Nephron (organoid): ENCODE results near the gene CDC42BPB.

Source experiments
- H3K27ac Mint-ChIP-seq, 3 experiments: 2 replicates each; pipeline ENCODE4 v1.8.0; 2020; ENCODE audit warnings: mixed read lengths in 3 of 3, mild to moderate bottlenecking in 2 of 3, moderate library complexity in 1 of 3
- H3K27me3 Mint-ChIP-seq: 2 replicates; pipeline ENCODE4 v1.8.0; 2021; ENCODE audit warnings: low read depth, mild to moderate bottlenecking, moderate library complexity, mixed read lengths
- H3K36me3 Mint-ChIP-seq: 2 replicates; pipeline ENCODE4 v1.8.0; 2020; ENCODE audit warnings: low read depth, mixed read lengths
- H3K4me1 Mint-ChIP-seq: 2 replicates; pipeline ENCODE4 v1.8.0; 2020; ENCODE audit warnings: mixed read lengths
- H3K4me3 Mint-ChIP-seq, 3 experiments: 2 replicates each; pipeline ENCODE4 v1.8.0; 2020; ENCODE audit warnings: mild to moderate bottlenecking in 3 of 3, mixed read lengths in 3 of 3, moderate library complexity in 2 of 3
- H3K9me3 Mint-ChIP-seq: 2 replicates; pipeline ENCODE4 v1.8.0; 2020; ENCODE audit warnings: mixed read lengths
- TF ChIP-seq, protein P1 (sequence below), 3 experiments: fragments of 200-600 bp; sonication (generic); IDR thresholded peaks; one replicate each; pipeline ENCODE4 v1.5.0; 2021; ENCODE audit warnings: antibody characterized with exemption in 3 of 3; ENCODE audit not compliant: unreplicated experiment in 3 of 3

The CDC42BPB gene

DNA sequence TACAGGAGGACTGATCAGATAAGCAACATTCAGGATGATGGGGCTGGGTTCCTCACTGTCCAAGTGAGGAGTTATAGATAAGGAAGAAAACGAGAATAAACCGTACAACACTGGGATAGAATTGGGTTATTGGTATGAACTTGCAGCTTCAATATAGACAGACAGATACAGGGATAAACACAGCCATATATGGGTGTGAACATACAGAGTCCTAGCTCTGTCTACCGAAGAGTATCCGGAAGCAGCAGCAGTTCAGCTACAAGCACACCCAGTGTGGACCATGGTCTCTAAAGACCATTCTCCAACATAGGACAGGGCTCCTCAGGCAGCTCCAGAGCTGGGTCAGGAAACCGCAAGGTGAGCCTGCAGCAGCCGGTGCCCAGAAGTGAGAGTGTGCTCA, 40.8 kb downstream of the CDC42BPB start:
- no peak overlapping the region for H3K4me3 Mint-ChIP-seq
- H3K9me3 Mint-ChIP-seq, result no peaks in the 10 kb centered on the region
- H3K4me1 Mint-ChIP-seq, result peaks cover 30% of the 10 kb centered on the region
- H3K27me3 Mint-ChIP-seq, result no peaks in the 10 kb centered on the region
- no peak overlapping the region for H3K27ac Mint-ChIP-seq
- H3K36me3 Mint-ChIP-seq, result peaks cover 29% of the 10 kb centered on the region
- TF ChIP-seq, protein P1, sequence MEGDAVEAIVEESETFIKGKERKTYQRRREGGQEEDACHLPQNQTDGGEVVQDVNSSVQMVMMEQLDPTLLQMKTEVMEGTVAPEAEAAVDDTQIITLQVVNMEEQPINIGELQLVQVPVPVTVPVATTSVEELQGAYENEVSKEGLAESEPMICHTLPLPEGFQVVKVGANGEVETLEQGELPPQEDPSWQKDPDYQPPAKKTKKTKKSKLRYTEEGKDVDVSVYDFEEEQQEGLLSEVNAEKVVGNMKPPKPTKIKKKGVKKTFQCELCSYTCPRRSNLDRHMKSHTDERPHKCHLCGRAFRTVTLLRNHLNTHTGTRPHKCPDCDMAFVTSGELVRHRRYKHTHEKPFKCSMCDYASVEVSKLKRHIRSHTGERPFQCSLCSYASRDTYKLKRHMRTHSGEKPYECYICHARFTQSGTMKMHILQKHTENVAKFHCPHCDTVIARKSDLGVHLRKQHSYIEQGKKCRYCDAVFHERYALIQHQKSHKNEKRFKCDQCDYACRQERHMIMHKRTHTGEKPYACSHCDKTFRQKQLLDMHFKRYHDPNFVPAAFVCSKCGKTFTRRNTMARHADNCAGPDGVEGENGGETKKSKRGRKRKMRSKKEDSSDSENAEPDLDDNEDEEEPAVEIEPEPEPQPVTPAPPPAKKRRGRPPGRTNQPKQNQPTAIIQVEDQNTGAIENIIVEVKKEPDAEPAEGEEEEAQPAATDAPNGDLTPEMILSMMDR (IDR thresholded peaks at IDR 0.05; ENCODE audit: unreplicated experiment in 3 of 3), result no peak

DNA sequence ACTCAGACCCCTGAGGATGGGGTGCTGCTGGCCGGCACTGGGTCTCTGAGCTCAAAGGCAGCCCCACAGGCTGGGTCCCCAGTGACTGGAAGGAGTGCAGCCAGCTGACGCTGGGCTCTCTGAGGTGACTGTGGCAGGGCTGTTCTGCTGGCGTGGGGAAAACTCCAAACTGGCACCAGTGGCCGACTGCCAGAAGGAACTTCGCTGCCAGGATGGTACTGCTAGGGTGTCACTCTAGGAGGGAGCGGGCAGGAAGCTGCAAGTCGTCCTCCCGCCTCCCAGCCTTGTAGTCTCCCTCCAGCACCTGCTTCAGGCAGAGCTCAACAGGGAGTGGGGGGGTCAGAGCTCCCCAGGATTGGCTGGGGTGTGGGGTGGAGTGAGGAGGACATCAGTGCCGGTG, 41.3 kb downstream of the CDC42BPB start:
- Mint-ChIP-seq H3K4me1 (peaks cover 27% of the 10 kb centered on the region), H3K4me3 (no peak overlapping the region), H3K36me3 (peaks cover 31% of the 10 kb centered on the region), H3K27me3 (no peaks in the 10 kb centered on the region), H3K27ac (no peak overlapping the region), H3K9me3 (no peaks in the 10 kb centered on the region)
- TF ChIP-seq, protein P1 (IDR thresholded peaks at IDR 0.05; ENCODE audit: unreplicated experiment in 3 of 3), result no peak

DNA sequence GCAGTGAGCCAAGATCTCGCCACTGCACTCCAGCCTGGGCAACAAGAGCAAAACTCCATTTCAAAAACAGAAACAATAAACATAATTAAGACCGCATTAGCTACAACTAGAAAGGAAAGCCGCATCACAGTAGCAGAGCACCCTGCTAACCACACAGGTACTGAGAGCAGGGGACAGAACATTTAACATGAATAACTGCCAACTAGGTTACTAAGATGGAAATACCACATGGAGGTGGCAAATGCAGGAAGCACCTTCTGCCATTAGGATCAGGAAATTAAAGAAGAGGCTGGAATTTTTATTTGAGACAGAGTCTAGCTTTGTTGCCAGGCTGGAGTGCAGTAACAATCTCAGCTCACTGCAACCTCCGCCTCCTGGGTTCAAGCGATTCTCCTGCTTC, 41.9 kb downstream of the CDC42BPB start:
- Mint-ChIP-seq H3K27ac (peak overlapping the region; percentile 40 to 69 (median 51)), H3K9me3 (no peaks in the 10 kb centered on the region), H3K4me3 (no peak overlapping the region), H3K4me1 (peaks cover 27% of the 10 kb centered on the region), H3K36me3 (peaks cover 31% of the 10 kb centered on the region), H3K27me3 (no peaks in the 10 kb centered on the region)
- TF ChIP-seq, protein P1 (IDR thresholded peaks at IDR 0.05; ENCODE audit: unreplicated experiment in 3 of 3), result no peak

DNA sequence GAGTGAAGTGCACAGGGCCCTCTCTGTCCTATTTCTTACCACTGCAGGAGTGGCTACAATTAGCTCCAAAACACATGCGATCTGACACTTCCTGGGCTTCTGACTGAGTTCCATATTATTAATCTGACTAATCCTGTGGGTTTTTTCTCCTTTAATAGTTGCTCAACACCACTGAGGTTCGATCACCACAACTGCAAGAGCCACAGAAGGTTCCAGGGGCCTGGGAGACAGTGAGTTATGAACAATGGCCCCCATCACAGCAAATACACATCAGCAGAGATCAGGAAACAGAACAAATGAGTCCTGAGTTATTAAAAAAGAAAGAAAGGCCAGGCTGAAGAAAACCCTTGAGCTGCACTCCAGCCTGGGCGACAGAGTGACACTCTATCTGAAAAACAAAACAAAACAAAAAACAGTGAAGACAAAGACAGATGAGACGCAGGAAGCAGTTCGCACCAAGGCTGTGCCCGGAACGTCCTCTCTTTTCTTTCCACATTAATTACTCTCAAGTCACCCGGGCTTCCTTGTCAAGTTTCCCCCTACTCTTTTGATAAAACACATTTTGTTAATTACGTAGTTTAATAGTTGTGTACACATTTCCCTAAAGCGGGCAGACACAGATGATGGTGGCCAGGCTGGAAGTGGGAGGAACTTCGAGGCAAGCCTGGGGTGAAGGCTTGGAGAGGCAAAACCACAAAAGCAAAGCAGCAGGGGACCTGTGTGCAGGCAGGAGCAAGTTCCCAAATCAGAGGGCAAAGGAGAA, 42.7 kb downstream of the CDC42BPB start:
- H3K36me3 Mint-ChIP-seq, result peaks cover 27% of the 10 kb centered on the region
- no peaks in the 10 kb centered on the region for H3K27me3 Mint-ChIP-seq
- no peaks in the 10 kb centered on the region for H3K9me3 Mint-ChIP-seq
- TF ChIP-seq, protein P1 (IDR thresholded peaks at IDR 0.05; ENCODE audit: unreplicated experiment in 3 of 3), result no peak
- H3K4me1 Mint-ChIP-seq, result peaks cover 23% of the 10 kb centered on the region
- H3K4me3 Mint-ChIP-seq, result no peak overlapping the region
- H3K27ac Mint-ChIP-seq, result peak overlapping the region; percentile 40 to 69 (median 66)

DNA sequence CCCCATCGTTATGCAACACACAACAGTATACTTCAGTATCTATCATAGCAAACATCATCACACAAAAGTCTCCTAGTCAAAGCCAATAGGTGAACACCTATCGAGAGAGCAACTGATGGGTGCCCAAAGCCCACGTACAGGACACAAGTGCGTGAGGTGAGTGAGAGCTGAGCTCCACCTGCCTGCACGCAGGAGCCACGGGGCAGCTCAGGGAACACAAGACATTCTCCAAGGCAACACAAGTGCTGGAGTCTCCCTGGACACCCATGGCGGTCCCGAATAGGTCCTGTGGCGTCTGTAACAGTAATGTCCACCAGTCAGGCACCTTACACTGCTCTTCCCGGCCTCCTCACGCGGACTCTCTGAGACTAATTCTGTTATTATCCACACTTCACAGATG, 44.3 kb downstream of the CDC42BPB start:
- TF ChIP-seq, protein P1 (IDR thresholded peaks at IDR 0.05; ENCODE audit: unreplicated experiment in 3 of 3), result no peak
- H3K9me3 Mint-ChIP-seq, result no peaks in the 10 kb centered on the region
- peaks cover 33% of the 10 kb centered on the region for H3K36me3 Mint-ChIP-seq
- no peak overlapping the region for H3K4me3 Mint-ChIP-seq
- H3K4me1 Mint-ChIP-seq, result peaks cover 17% of the 10 kb centered on the region
- no peak overlapping the region for H3K27ac Mint-ChIP-seq
- no peaks in the 10 kb centered on the region for H3K27me3 Mint-ChIP-seq

DNA sequence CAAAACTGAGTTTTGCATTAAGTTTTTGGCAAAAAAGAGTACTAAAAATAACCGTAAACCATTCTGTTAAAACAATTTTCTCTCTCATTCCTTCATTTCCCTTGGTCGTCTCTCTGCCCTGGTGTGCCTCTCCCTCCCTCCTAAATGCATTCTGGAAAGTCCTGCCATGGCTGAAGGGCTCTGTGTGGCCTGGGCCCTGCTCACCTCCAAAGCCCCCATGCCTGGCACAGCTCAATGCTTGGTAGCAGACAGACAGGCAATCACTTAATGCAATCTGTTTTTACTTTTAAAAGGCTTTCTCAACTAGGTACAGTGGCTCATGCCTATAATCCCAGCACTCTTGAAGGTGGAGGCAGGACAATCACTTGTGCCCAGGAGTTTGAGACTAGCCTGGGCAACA, 47.8 kb downstream of the CDC42BPB start:
- Mint-ChIP-seq H3K4me3 (no peak overlapping the region), H3K36me3 (peaks cover 35% of the 10 kb centered on the region), H3K4me1 (peaks cover 5% of the 10 kb centered on the region), H3K27ac (no peak overlapping the region), H3K9me3 (no peaks in the 10 kb centered on the region), H3K27me3 (no peaks in the 10 kb centered on the region)
- TF ChIP-seq, protein P1 (IDR thresholded peaks at IDR 0.05; ENCODE audit: unreplicated experiment in 3 of 3), result no peak
